HG02588 (cell line): Measurements from ENCODE around the gene CENPE.
A peak's percentile ranks its signal among the peaks of the same experiment; 100 is the strongest.
"Not testable (repeated sequence)": the region's sequence is repeated elsewhere in the genome, so short reads cannot be mapped to it uniquely, and the experiment has no call there.

Source experiments
- ATAC-seq: cut with Tn5 transposase; IDR thresholded peaks from one replicate; pipeline ENCODE4 v1.9.1; 2021; ENCODE audit warnings: mild to moderate bottlenecking, moderate library complexity; ENCODE audit not compliant: unreplicated experiment

The CENPE gene, protein sequence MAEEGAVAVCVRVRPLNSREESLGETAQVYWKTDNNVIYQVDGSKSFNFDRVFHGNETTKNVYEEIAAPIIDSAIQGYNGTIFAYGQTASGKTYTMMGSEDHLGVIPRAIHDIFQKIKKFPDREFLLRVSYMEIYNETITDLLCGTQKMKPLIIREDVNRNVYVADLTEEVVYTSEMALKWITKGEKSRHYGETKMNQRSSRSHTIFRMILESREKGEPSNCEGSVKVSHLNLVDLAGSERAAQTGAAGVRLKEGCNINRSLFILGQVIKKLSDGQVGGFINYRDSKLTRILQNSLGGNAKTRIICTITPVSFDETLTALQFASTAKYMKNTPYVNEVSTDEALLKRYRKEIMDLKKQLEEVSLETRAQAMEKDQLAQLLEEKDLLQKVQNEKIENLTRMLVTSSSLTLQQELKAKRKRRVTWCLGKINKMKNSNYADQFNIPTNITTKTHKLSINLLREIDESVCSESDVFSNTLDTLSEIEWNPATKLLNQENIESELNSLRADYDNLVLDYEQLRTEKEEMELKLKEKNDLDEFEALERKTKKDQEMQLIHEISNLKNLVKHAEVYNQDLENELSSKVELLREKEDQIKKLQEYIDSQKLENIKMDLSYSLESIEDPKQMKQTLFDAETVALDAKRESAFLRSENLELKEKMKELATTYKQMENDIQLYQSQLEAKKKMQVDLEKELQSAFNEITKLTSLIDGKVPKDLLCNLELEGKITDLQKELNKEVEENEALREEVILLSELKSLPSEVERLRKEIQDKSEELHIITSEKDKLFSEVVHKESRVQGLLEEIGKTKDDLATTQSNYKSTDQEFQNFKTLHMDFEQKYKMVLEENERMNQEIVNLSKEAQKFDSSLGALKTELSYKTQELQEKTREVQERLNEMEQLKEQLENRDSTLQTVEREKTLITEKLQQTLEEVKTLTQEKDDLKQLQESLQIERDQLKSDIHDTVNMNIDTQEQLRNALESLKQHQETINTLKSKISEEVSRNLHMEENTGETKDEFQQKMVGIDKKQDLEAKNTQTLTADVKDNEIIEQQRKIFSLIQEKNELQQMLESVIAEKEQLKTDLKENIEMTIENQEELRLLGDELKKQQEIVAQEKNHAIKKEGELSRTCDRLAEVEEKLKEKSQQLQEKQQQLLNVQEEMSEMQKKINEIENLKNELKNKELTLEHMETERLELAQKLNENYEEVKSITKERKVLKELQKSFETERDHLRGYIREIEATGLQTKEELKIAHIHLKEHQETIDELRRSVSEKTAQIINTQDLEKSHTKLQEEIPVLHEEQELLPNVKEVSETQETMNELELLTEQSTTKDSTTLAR (N-terminal part only)

GRCh38 chr4:103198111-103198765 is at the start of gene CENPE:
Gene CENPE (minus strand): TSS chr4:103198343. CDS start chr4:103198319, 24 bp downstream.
- ATAC-seq: peak; percentile 95

DNA sequence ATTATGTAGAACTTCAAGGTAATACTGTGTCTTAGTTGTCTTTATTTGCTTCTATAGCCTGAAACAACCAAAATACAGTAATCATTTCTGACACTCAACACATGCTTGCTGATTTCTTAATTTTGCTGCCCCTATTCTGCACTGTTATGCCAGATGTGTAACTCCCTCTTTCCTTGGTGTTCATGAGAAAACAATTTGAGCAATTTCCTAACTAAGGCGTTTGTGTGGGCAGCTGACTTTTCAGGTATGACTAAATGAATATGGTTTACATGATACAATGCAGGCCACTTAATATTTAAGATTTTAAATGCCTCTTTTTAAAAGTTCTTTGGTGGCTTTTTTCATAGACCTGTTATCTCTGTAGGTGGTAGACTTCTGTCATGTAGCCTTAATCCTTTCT is 46.1 kb upstream of the CENPE start:
- no peak for ATAC-seq

DNA sequence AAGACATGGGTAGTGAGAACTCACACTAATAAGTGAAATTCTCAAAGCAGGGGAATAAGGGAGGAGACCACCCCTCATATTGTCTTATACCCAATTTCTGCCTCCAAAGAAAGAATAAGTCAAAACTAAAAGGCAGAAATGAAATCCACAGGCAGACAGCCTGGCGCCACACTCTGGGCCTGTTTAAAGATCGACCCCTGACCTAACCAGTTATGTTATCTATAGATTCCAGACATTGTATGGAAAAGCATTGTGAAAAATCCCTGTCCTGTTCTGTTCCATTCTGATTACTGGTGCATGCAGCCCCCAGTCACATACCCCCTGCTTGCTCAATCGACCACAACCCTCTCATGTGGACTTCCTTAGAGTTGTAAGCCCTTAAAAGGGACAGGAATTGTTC is 32.8 kb upstream of the CENPE start:
- ATAC-seq: not testable (repeated sequence)

DNA sequence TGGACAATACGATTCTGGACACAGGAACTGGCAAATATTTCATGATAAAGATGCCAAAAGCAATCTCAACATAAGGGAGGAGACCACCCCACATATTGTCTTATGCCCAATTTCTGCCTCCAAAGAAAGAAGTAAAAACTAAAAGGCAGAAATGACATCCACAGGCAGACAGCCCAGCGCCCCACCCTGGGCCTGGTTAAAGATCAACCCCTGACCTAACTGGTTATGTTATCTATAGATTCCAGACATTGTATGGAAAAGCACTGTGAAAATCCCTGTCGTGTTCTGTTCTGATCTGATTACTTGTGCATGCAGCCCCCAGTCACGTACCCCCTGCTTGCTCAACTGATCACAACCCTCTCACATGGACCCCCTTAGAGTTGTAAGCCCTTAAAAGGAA is 25.4 kb upstream of the CENPE start:
- not testable (repeated sequence) for ATAC-seq

DNA sequence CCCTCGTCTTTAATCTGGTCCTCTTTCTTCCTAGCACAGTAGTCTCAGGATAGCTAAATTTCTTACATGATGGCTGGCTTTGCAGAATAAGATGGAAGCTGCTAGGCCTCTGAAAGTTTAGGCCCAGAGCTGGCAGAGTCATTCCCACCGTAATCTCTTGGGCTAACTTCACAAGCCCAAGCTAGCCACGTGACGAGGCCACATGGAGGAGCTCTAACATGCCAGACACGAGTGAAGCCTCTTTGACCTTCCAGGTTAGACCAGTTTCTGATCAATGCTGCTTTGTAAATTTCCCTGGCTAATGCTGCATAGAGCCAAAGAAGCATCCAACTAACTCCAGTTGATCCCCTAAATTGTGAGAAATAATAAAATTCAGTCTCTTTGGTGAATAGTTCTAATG is 9.5 kb upstream of the CENPE start:
- ATAC-seq: no peak

GRCh38 chr4:103204111-103204510 is 6.0 kb upstream of the CENPE start:
- no peak for ATAC-seq

DNA sequence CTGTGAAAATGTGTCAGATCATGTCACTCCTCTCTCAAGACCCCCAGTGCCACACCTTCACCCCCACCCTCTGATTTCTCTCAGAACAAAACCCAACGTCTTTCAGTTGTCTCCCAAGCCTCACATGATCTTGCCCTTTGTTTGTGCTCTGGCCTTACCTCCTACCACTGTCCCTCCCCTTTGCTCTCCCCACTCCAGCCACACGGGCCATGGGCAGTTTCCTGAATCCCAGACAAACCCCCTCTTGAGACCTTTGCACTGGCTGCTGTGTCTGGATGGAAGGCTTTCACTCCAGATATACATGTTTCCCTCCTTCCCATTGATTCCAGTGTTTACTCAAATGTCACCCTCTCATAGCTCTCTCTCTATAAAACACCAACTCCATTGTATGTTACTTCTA is 3.6 kb upstream of the CENPE start:
- ATAC-seq: no peak

DNA sequence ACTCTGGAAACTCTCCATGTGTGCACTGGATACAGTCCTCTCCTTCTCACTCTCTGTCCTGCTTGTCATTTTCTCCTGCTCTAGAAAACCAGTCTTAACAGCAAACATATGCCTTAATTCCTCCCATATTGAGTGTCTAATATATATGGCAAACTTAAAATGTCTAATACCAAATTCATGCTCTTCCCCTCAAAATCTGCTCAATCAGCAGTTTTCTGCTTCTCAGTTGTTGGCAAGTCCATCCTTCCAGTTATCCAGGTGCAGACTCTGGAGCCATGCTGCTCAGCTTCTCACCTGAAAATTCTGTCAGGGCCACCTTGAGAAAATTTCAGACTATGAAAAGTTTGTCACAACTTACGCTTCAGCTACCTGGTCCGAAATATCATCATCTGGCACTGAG is 3.1 kb upstream of the CENPE start:
- ATAC-seq: no peak

DNA sequence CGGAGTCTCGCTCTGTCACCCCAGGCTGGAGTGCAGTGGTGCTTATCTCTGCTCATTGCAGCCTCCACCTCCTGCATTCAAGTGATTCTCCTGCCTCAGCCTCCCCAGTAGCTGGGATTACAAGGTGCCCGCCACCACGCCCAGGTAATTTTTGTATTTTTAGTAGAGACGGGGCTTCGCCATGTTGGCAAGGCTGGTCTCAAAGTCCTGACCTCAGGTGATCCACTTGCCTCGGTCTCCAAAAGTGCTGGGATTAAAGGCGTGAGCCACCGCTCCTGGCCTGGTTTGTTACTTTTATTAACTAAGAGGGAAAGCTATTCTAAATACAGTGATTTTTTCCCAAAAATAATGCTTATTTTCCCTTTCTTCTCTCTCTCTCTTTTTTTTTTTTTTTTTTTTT is 866 bp upstream of the CENPE start:
- ATAC-seq: no peak

GRCh38 chr4:103197765-103198110 is 405 bp downstream of the CENPE start:
- ATAC-seq: peak; percentile 41

GRCh38 chr4:103193457-103193856 is 4.7 kb downstream of the CENPE start:
- ATAC-seq: no peak

GRCh38 chr4:103171006-103171405 is 27.1 kb downstream of the CENPE start:
- ATAC-seq: no peak

DNA sequence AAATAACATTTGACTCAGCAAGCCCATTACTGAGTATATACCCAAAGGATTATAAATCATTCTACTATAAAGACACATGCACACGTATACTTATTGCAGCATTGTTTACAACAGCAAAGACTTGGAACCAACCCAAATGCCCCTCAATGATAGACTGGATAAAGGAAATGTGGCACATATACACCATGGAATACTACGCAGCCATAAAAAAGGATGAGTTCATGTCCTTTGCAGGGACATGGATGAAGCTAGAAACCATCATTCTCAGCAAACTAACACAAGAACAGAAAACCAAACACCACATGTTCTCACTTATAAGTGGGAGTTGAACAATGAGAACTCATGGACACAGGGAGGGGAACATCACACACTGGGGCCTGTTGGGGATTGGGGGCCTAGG is 28.4 kb downstream of the CENPE start:
- not testable (repeated sequence) for ATAC-seq

GRCh38 chr4:103168993-103169392 is 29.1 kb downstream of the CENPE start:
- ATAC-seq: no peak

DNA sequence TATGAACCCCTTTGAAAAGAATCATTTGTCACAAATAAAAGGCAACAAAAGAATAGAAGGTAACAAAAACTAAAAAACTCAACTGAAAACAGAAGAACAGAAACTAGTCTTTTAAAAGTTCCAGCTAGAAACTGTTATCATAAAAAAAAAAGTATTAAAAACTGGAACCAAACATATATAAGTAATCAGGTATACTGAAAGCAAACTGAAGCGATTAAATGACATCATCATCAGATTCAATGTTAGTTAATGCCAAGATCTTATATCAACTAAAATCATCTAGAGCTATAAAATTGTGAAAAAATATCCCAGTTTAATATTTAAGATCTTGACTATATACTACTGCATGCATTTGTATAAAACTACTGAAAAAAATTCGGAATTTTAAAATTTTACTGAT is 36.0 kb downstream of the CENPE start:
- no peak for ATAC-seq

GRCh38 chr4:103158760-103159159 is 39.4 kb downstream of the CENPE start:
- no peak for ATAC-seq

- no peak for ATAC-seq
Measured at GRCh38 chr4:103156106-103156505, 42.0 kb downstream of the CENPE start.

- no peak for ATAC-seq
Measured at GRCh38 chr4:103152381-103152780, 45.8 kb downstream of the CENPE start.

DNA sequence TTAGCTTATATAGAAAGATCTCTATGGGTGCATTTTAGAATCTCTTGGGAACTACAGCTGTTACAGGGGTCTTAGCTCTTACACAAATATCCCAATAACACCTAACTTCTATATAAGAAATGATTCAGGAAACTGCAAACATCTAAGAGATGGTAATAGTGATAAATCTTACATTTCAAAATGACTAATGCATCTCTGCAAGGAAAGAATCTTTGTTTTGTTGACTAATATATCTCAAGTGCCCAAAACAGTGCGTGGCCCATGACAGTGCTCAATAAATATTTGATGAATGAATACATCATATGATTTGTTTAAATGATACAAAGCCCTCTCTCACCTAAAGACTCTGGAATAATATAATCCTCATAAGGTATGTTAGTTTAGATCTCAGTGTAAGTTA is 47.5 kb downstream of the CENPE start:
- ATAC-seq: no peak

- ATAC-seq: no peak
Measured at GRCh38 chr4:103144926-103145325, 53.2 kb downstream of the CENPE start.

- no peak for ATAC-seq
Measured at GRCh38 chr4:103137446-103137827, 60.7 kb downstream of the CENPE start.
